SKM-1 (cell line): ENCODE data around the gene TRIML1.

ENCODE experiments used
- DNase-seq: peaks from one replicate; lab custom pipeline; 2025; ENCODE audit not compliant: unreplicated experiment; lab: John Stamatoyannopoulos, UW

Gene TRIML1

GRCh38 chr4:188139141-188139540 lies at the start of gene TRIML1:
TRIML1 (plus strand) TSS chr4:188139441; CDS start chr4:188139559, 118 bp downstream.
- no peak for DNase-seq

DNA sequence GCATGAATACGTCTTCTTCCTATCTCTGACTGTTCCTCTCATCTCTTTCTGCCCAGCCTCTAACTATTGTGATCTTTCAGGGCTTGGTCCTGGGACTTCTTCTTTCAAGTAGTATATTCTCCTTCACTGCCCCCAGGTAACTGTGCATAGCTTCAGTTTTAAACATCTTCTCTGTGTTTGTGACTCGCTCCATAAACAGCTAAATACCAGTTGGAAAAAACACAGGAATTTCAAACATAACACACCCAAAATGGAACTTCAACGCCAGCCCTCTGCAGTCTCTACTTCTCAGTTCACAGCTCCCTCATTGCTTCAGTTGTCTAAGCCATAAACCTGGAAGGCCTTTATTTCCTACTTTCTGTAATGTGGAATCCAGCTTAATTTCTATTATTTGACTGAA lies 46.4 kb upstream of the TRIML1 start:
- no peak for DNase-seq

DNA sequence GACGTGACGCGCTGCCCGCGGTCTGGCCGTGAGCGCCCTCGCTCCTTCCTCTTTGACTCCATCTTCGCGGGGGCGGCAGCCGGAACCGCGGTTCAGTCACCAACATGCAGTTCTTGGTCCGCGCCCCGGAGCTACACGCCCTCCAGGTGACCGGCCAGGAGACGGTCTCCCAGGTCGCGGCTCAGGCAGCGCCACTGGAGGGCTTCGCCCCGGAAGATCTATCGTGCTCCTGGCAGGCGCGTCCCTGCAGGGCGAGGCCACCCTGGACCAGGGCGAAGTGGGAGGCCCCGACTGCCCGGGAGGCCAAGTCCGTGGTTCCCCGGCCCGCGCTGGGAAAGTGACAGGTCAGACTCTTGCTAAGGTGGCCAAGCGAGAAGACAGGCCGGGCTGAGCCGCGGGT lies 32.8 kb upstream of the TRIML1 start:
- no peak for DNase-seq

DNA sequence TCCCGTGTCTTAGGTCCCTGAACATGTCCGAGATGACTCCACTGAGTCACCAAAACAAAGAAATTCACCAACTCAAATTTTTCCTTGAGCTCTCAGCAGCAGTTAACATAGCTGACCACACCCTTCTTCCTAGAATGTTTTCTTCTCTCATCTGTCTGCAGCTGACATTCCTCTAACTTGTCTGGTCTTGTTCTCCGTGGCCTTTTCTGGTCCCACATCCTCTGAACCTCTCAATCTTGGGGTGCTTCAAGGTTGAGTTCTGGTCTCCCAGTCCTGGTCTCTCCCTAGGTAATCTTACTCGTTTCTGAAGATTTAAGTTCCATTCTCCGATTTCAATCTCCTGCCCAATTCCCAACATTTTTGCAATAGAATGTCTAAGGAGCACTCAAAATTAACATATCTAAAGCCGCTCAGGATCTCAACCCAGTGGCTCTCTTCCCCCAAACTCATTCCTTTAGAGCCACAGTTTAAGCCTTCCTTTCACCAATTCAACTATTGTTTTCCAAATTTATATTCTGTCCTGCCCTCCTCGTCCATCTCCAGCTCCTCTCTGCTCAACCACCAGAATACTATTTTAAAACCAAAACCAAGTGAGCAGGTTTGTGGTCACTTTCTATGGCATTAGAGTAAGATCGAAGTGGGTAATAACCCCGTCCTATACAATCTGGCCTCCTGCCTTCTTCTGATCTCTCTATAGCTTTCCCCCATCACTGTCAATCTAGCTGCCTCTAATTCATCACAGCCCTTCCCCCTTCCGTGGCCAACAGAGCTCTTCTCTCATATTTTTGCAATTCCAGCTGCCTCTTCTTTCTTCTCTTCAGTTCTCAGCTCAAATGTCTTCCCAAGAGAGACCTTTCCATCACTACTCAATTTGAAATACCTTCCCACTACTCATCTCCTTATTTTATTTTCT lies 31.1 kb upstream of the TRIML1 start:
- no peak for DNase-seq

DNA sequence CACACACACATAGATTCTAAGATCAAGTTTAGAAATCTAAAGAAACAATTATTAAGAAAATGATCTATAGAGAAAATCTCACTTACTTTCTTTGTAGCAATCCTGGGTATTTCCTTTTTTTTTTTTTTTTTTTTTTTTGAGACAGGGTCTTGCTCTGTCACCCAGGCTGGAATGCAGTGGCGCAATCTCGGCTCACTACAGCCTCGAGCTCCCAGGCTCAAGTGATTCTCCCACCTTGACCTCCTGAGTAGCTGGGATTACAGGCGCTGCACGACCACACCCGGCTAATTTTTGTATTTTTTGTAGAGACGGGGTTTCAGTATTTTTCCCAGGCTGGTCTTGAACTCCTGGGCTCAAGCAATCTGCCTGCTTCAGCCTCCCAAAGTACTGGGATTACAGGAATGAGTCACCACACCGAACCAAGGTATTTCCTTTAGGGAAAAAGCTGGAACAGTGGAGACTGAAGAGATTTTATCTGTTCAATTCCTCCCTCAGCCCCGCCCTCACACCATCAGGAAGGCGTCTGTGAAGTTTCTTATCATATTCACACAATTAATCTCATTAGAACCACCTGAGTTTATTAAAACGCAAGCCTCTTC lies 30.0 kb upstream of the TRIML1 start, which contains the start of gene TRIML2:
TSS of gene TRIML2 (minus strand) at position 447 of the 599 bp plus-strand sequence. CDS start 4,235 bp downstream, outside the sequence.
- DNase-seq, result no peak

DNA sequence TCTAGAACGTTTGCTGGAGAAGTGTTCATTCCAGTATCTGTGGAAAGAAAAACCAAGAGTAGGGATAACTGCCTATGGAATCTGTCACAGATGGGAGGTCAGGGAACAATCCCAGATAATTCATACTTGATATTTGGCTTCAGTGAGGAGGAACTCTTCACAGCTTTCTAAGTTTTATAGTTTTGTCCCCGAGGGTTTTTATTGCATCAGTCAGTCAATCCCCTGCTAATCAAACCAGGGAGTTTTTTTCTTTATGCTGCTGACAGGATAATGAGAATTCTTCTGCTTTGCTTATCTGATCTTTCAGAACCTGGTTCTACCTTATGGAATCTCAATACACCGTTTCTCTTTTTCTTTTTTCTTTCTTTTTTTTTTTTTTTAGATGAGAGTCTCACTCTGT lies 29.2 kb upstream of the TRIML1 start:
- no peak for DNase-seq

- DNase-seq, result no peak
These were observed 28.3 kb upstream of the TRIML1 start for GRCh38 chr4:188110741-188111471.

DNA sequence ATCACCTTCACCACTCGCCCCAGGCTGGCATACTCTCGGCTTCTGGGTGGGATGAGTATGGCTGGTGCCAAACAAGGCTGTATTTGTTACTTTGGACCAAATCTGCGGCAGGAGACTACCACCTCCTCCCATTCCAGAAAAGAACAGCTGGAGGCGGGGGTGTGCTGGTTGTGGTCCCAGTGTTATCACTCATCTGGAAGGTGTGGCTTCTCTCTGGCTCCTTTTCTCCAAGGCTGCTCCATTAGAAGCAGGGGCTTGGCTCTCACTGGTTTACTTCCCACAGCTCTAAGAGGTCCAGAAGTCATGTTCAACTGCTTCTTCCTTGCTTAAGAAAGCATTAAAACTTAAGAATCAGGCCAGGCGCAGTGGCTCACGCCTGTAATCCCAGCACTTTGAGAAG lies 27.3 kb upstream of the TRIML1 start:
- no peak for DNase-seq

DNA sequence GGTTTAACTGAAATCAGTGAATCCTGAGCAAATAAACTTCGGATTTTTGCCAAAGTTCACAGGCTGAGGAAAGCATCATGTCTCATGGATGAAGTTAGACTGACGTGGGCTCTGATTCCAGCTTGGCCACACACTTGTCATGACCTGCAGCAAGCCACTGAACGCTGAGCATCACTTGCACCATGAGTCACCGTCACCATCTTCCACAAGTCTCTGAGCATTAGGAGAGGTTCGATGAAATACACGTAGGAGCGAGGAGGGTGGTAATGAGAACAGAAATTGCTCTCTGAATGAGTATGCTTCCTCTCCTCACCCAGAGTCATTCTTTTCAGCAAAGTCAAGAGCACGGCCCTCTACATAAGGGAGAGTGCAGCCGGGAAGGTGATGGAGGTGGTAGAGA lies 26.1 kb upstream of the TRIML1 start:
- DNase-seq, result no peak

DNA sequence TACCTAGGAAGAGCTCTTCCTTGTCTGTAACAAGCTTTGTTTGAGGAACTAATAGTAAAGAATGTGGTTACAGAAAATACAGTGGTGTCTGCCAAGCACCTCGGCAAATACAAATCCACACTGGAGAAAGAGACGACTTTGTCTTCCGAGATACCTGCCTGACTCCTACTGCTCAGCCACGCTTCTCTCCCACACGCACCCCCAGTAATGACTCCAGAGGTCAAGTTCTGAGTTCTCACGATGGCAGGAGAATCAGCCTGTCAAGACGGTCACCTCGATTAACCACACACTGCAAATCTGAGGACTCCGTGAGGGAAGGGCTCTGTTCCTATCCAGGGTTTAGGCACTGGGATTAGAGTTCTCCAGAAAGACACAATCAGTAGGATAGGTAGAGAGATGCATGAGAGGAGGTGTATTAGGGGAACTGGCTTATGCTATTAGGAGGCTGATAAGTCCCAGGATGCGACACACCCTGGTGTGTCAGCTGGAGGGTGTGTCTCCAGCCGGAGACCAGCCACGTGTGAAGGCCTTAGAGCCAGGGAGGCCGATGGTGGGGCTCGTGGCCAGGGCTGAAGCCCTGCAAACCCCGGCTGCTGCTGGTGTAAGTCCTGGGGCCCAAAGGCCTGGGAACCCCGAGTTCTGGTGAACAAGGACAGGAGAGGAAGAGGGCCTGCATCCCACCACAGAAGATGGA lies 21.5 kb upstream of the TRIML1 start:
- no peak for DNase-seq

DNA sequence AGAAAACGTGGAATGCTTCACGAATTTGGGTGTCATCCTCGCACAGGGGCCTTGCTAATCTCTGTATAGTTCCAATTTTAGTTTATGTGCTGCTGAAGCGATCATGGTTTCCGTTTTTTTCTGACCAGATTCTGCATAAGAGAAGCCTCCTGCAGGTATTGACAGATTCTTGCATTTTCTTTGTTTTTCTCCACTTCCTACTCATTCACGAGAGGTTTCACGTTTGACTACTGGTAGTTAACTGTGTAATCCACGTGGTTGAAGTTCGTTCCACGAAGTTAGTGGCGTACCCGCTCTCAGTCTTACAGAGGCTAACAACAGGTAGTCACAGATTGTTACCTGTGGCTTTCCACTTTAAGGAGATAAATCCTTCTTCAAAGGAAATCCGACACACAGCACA lies 17.7 kb upstream of the TRIML1 start:
- no peak for DNase-seq

- no peak for DNase-seq
These were observed 11.9 kb upstream of the TRIML1 start for GRCh38 chr4:188127214-188127874.

DNA sequence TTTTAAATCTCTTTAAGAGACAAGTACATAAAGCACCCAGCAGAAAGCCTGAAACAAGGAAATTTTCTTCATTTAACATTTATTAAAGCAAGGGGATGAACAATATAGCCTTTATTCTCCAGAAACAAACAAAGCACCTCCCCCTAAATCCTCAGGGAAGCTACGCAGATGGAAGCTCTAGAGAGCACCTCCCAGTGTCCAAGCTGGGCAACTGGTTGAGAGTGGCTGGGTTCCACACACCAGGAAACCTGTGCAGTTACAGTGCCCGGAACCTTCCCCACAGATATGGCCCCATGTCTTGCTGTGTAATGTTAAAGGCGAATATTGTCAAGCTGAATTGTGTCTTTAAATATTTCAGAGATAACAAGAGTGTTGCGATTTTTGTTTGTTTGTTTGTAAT lies 8.9 kb upstream of the TRIML1 start:
- DNase-seq, result no peak

DNA sequence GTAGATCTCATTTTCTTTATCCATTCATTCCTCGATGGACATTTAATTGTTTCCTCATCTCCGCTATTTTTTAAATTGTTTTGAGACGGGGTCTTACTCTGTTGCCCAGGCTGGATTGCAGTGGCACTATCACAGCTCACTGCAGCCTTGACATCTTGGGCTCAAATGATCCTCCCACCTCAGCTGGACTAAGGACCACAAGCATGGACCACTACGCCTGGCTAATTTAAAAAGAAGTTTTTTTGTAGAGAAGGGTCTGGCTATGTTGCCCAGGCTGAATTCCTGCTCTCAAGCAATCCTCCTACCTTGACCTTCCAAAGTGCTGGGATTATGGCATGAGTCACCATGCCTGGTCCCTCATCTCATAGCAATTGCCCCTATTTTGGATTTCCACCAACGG lies 7.0 kb upstream of the TRIML1 start:
- no peak for DNase-seq

DNA sequence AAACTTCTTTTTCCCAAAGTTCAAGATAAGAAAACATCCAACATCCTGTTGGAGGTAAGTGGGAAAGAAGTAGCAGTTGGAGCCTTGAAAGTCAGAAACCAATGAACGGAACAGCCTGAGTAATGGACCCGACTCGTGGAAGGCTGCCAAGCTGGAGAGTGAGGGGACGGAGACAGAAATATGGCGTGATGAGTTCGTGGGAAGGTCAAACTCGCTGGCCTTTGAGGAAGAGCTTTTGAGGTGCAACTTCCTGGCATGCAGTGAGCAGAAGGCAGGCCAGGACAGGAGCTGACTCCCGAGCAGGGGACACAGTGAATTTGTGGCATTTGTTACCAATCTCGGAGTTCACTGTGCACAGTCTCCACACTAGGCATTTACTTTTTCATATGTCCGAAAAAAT lies 1.0 kb upstream of the TRIML1 start:
- DNase-seq, result no peak

GRCh38 chr4:188139671-188140070 lies 430 bp downstream of the TRIML1 start:
- DNase-seq, result no peak

- no peak for DNase-seq
These were observed 4.5 kb downstream of the TRIML1 start for GRCh38 chr4:188143731-188144130.

GRCh38 chr4:188145601-188146000 lies 6.4 kb downstream of the TRIML1 start:
- no peak for DNase-seq

DNA sequence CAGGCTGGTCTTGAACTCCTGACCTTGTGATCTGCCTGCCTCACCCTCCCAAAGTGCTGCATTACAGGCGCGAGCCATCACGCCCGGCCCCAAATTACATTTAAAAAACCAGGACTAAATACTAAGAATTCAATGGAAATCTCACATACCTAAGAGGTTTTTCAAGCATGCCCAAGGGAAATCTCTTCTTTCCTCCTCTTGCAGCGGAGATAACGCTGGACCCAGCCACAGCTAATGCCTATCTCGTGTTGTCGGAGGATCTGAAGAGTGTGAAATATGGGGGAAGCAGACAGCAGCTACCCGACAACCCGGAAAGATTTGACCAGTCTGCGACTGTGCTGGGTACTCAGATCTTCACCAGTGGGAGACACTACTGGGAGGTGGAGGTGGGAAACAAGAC lies 7.4 kb downstream of the TRIML1 start:
- no peak for DNase-seq

DNA sequence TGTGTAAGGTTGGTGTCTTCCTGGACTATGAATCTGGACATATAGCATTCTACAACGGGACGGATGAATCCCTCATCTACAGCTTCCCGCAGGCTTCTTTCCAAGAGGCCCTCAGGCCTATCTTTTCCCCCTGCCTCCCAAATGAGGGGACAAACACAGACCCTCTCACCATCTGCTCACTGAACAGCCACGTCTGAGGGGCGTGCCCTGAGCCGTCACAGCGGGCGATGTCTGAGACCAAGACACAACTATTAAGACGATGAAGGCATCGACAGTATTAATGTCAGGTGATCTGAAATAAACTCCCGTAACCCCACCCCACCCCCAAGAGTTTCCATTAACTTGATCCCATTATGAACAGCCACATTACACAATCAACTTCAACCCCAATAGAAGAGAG lies 7.9 kb downstream of the TRIML1 start:
- DNase-seq, result no peak

- no peak for DNase-seq
These were observed 8.5 kb downstream of the TRIML1 start for GRCh38 chr4:188147776-188148175.
